H9 (cell line): ENCODE data around the gene EGFR. TPM values are rescaled to one million over a fixed set of nuclear protein-coding genes. Genes with fewer than 3 reads are reported as not detected.

ENCODE experiments used
- DNase-seq: peaks from one replicate; pipeline ENCODE4 v3.0.0-alpha.2; 2017
- H2AFZ ChIP-seq: one replicate; pipeline ENCODE4 v1.6.1; 2013; ENCODE audit warnings: mild to moderate bottlenecking, low read length, control low read depth, moderate library complexity
- H2AK5ac ChIP-seq: 2 replicates; pipeline ENCODE4 v1.6.1; 2013; ENCODE audit warnings: low read length, control low read depth, mixed read lengths; ENCODE audit not compliant: insufficient read length
- H2BK120ac ChIP-seq: one replicate; pipeline ENCODE4 v1.6.1; 2013; ENCODE audit warnings: low read depth, mild to moderate bottlenecking, low read length, control low read depth, inconsistent platforms; ENCODE audit not compliant: poor library complexity, severe bottlenecking
- H2BK12ac ChIP-seq: 2 replicates; pipeline ENCODE4 v1.6.1; 2013; ENCODE audit warnings: low read length, control low read depth, mixed read lengths, low read depth; ENCODE audit not compliant: insufficient read length
- H2BK15ac ChIP-seq: 2 replicates; pipeline ENCODE4 v1.6.1; 2013; ENCODE audit warnings: low read depth, low read length, control low read depth
- H2BK20ac ChIP-seq: one replicate; pipeline ENCODE4 v1.6.1; 2013; ENCODE audit warnings: low read depth, mild to moderate bottlenecking, low read length, control low read depth, inconsistent platforms; ENCODE audit not compliant: poor library complexity, severe bottlenecking
- H2BK5ac ChIP-seq: 2 replicates; pipeline ENCODE4 v1.6.1; 2013; ENCODE audit warnings: low read length, control low read depth, mixed read lengths; ENCODE audit not compliant: insufficient read length
- H3K14ac ChIP-seq: 2 replicates; pipeline ENCODE4 v1.6.1; 2013; ENCODE audit warnings: low read length, control low read depth; ENCODE audit not compliant: insufficient read depth
- H3K18ac ChIP-seq: 2 replicates; pipeline ENCODE4 v1.6.1; 2013; ENCODE audit warnings: low read depth, mild to moderate bottlenecking, mixed read lengths, low read length, control low read depth; ENCODE audit not compliant: insufficient read length
- H3K23ac ChIP-seq: 2 replicates; pipeline ENCODE4 v1.6.1; 2013; ENCODE audit warnings: low read length, control low read depth, mixed read lengths, low read depth; ENCODE audit not compliant: insufficient read length
- H3K23me2 ChIP-seq: 2 replicates; pipeline ENCODE4 v1.6.1; 2013; ENCODE audit warnings: low read depth, mild to moderate bottlenecking, mixed read lengths, low read length, control low read depth; ENCODE audit not compliant: insufficient read length, poor library complexity, severe bottlenecking
- H3K27ac ChIP-seq: 2 replicates; pipeline ENCODE4 v1.5.1; 2013; ENCODE audit warnings: low read length, control low read depth, mixed read lengths, low read depth; ENCODE audit not compliant: insufficient read length
- H3K27me3 ChIP-seq: 2 replicates; pipeline ENCODE4 v1.6.1; 2013; ENCODE audit warnings: low read length, control low read depth, inconsistent platforms; ENCODE audit not compliant: insufficient read depth
- H3K4ac ChIP-seq: 2 replicates; pipeline ENCODE4 v1.6.1; 2013; ENCODE audit warnings: low read depth, mild to moderate bottlenecking, control low read depth, inconsistent platforms, low read length, moderate library complexity
- H3K4me1 ChIP-seq: 2 replicates; pipeline ENCODE4 v1.6.1; 2013; ENCODE audit warnings: low read length, control low read depth, inconsistent platforms; ENCODE audit not compliant: insufficient read depth
- H3K4me2 ChIP-seq: 2 replicates; pipeline ENCODE4 v1.6.1; 2013; ENCODE audit warnings: low read length, control low read depth, mixed read lengths; ENCODE audit not compliant: insufficient read length, insufficient read depth
- H3K56ac ChIP-seq: 2 replicates; pipeline ENCODE4 v1.6.1; 2013; ENCODE audit warnings: low read depth, mild to moderate bottlenecking, mixed read lengths, low read length, control low read depth; ENCODE audit not compliant: insufficient read length
- H3K79me1 ChIP-seq: 2 replicates; pipeline ENCODE4 v1.6.1; 2013; ENCODE audit warnings: low read depth, mild to moderate bottlenecking, moderate library complexity, low read length, control low read depth, inconsistent platforms; ENCODE audit not compliant: insufficient read depth, poor library complexity, severe bottlenecking
- H3K79me2 ChIP-seq: 2 replicates; pipeline ENCODE4 v1.6.1; 2013; ENCODE audit warnings: low read length, control low read depth, inconsistent platforms; ENCODE audit not compliant: insufficient read depth
- H3K9ac ChIP-seq: 2 replicates; pipeline ENCODE4 v1.6.1; 2013; ENCODE audit warnings: low read length, control low read depth, mixed read lengths; ENCODE audit not compliant: insufficient read length; ENCODE audit errors: extremely low read depth
- H3K9me3 ChIP-seq: one replicate; pipeline ENCODE4 v1.6.1; 2013; ENCODE audit warnings: low read depth, low read length, inconsistent platforms; ENCODE audit not compliant: control insufficient read depth
- H3T11ph ChIP-seq: one replicate; pipeline ENCODE4 v1.6.1; 2013; ENCODE audit warnings: mild to moderate bottlenecking, low read length, control low read depth, inconsistent platforms
- H4K20me1 ChIP-seq: one replicate; pipeline ENCODE4 v1.6.1; 2013; ENCODE audit not compliant: control insufficient read depth, insufficient read length, insufficient read depth
- H4K5ac ChIP-seq: 2 replicates; pipeline ENCODE4 v1.6.1; 2013; ENCODE audit warnings: low read depth, mild to moderate bottlenecking, mixed read lengths, low read length, control low read depth; ENCODE audit not compliant: insufficient read length
- H4K8ac ChIP-seq: replicated peaks from 2 replicates; pipeline ENCODE4 v1.6.1; 2013; ENCODE audit warnings: low read length, control low read depth, mixed read lengths, low read depth; ENCODE audit not compliant: insufficient read length
- H4K91ac ChIP-seq: 2 replicates; pipeline ENCODE4 v1.6.1; 2013; ENCODE audit warnings: low read depth, mild to moderate bottlenecking, moderate library complexity, mixed read lengths, low read length, control low read depth; ENCODE audit not compliant: insufficient read length
- H3K27ac Mint-ChIP-seq, 3 experiments: 2 replicates in 2 of 3; 3 replicates in 1 of 3; pipeline ENCODE4 v1.8.0; 2020 to 2021; ENCODE audit warnings: mixed read lengths in 3 of 3, mild to moderate bottlenecking in 1 of 3, moderate library complexity in 1 of 3
- H3K27me3 Mint-ChIP-seq: 2 replicates; pipeline ENCODE4 v1.8.0; 2021; ENCODE audit warnings: low read depth, mild to moderate bottlenecking, moderate library complexity, mixed read lengths
- H3K36me3 Mint-ChIP-seq, 3 experiments: 2 replicates in 2 of 3; 3 replicates in 1 of 3; pipeline ENCODE4 v1.8.0; 2020 to 2021; ENCODE audit warnings: low read depth in 3 of 3, mixed read lengths in 3 of 3; ENCODE audit not compliant: insufficient read depth in 1 of 3
- H3K4me1 Mint-ChIP-seq, 2 experiments: 2 replicates each; pipeline ENCODE4 v1.8.0; 2020; ENCODE audit warnings: mixed read lengths in 2 of 2
- H3K4me3 Mint-ChIP-seq, 2 experiments: 2 replicates in 1 of 2; 3 replicates in 1 of 2; pipeline ENCODE4 v1.8.0; 2020 to 2021; ENCODE audit warnings: mild to moderate bottlenecking in 2 of 2, mixed read lengths in 2 of 2, moderate library complexity in 1 of 2
- H3K9me3 Mint-ChIP-seq, 2 experiments: 2 replicates in 1 of 2; 3 replicates in 1 of 2; pipeline ENCODE4 v1.8.0; 2020; ENCODE audit warnings: mild to moderate bottlenecking in 2 of 2, mixed read lengths in 2 of 2, moderate library complexity in 1 of 2
- WGBS: extraction: QIAGEN DNeasy Blood & Tissue Kit; methylation state at CpG from one replicate; pipeline ENCODE4 v1.1.7; 2013; ENCODE audit warnings: missing lambda C conversion rate, low lambda C conversion rate, mixed read lengths; ENCODE audit not compliant: insufficient read length; ENCODE audit errors: extremely low coverage; 5-methylcytosine and 5-hydroxymethylcytosine counted together
- total RNA-seq: library from RNA; stranded (reverse); gene quantifications from 2 replicates; pipeline ENCODE4 v1.2.1, GENCODE V29; 2021
- TF ChIP-seq, protein P1 (sequence below): fragments of 200-600 bp; sonication (generic); conservative IDR thresholded peaks from 3 replicates; pipeline ENCODE4 v1.8.0; 2021; ENCODE audit warnings: antibody characterized with exemption, mild to moderate bottlenecking

EGFR gene
- total RNA-seq, 1 experiment from 2014 or later, result 3.3 TPM

DNA sequence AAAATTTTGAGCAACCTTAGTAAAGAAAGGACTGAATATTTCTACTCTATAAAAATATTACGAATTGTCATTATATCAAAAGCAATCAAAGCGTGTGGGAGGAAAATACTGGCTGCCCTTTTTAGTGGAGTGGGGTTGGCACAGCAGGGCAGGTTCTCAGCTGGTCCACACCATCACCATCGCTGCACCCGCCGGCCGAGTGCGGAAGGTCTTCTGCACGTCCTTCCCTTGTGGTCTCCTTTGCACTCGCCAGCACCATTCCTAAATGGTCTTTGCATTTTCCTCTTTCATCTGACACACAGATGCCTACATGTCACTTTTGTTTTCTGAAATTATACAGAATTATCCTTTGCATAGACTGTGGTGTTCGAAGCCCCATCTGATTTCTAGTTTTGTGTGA is 229.7 kb downstream of the EGFR start:
- no peaks in the 10 kb centered on the region for H3K9me3 Mint-ChIP-seq

More for the DNA sequence above, 229.7 kb downstream of the EGFR start:
- H4K91ac ChIP-seq, result no peak overlapping the region
- no peak overlapping the region for H3K4me2 ChIP-seq
- H3K9ac ChIP-seq, result no peak overlapping the region
- no peak overlapping the region for H2BK12ac ChIP-seq
- H3K27me3 ChIP-seq, result peaks cover 8% of the 10 kb centered on the region; the same call in 1 of the 2 replicates
- no CpG with 5 or more reads among the region's 10 CpGs for WGBS
- H2BK15ac ChIP-seq, result no peak overlapping the region
- no peak overlapping the region for H2BK20ac ChIP-seq
- no peaks in the 10 kb centered on the region for H3K4me1 ChIP-seq
- H3K23me2 ChIP-seq, result peaks cover 2% of the 10 kb centered on the region
- H4K8ac ChIP-seq, result no peak overlapping the region
- no peak overlapping the region for H2BK120ac ChIP-seq
- TF ChIP-seq, protein P1, sequence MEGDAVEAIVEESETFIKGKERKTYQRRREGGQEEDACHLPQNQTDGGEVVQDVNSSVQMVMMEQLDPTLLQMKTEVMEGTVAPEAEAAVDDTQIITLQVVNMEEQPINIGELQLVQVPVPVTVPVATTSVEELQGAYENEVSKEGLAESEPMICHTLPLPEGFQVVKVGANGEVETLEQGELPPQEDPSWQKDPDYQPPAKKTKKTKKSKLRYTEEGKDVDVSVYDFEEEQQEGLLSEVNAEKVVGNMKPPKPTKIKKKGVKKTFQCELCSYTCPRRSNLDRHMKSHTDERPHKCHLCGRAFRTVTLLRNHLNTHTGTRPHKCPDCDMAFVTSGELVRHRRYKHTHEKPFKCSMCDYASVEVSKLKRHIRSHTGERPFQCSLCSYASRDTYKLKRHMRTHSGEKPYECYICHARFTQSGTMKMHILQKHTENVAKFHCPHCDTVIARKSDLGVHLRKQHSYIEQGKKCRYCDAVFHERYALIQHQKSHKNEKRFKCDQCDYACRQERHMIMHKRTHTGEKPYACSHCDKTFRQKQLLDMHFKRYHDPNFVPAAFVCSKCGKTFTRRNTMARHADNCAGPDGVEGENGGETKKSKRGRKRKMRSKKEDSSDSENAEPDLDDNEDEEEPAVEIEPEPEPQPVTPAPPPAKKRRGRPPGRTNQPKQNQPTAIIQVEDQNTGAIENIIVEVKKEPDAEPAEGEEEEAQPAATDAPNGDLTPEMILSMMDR, result no peak
- H3K14ac ChIP-seq, result no peak overlapping the region
- Mint-ChIP-seq H3K36me3 (no peaks in the 10 kb centered on the region; a peak in 1 of 7 replicates), H3K4me1 (peaks cover 4% of the 10 kb centered on the region in 2 experiments; a peak in 3 of 4 replicates), H3K27ac (no peak overlapping the region), H3K27me3 (peaks cover 28% of the 10 kb centered on the region), H3K4me3 (no peak overlapping the region)
- H3K4ac ChIP-seq, result no peak overlapping the region
- H4K5ac ChIP-seq, result no peak overlapping the region
- no peaks in the 10 kb centered on the region for H3K79me1 ChIP-seq
- no peaks in the 10 kb centered on the region for H3K79me2 ChIP-seq
- H3K18ac ChIP-seq, result no peak overlapping the region
- no peak for DNase-seq
- no peak overlapping the region for H3K23ac ChIP-seq
- H3K56ac ChIP-seq, result no peak overlapping the region
- no peak overlapping the region for H3T11ph ChIP-seq
- H2AK5ac ChIP-seq, result no peak overlapping the region
- no peaks in the 10 kb centered on the region for H3K9me3 ChIP-seq
- no peak overlapping the region for H3K27ac ChIP-seq
- H2AFZ ChIP-seq, result no peak overlapping the region
- no peaks in the 10 kb centered on the region for H4K20me1 ChIP-seq
- H2BK5ac ChIP-seq, result no peak overlapping the region
